A673 (cell line): ENCODE measurements around the gene HAPLN3.

Experiments used
- EZH2 ChIP-seq: fragments of 200-600 bp; sonication (generic); IDR thresholded peaks from 2 replicates; pipeline ENCODE4 v1.6.1; 2017; ENCODE audit warnings: borderline replicate concordance, low read depth, mild to moderate bottlenecking, mixed read lengths, antibody characterized with exemption, low read length; ENCODE audit not compliant: poor library complexity, severe bottlenecking
- TF ChIP-seq, protein P1 (sequence below): fragments of 300-800, 200-600 bp; sonication (generic); conservative IDR thresholded peaks from 2 replicates; pipeline ENCODE4 v1.5.1; 2017; ENCODE audit warnings: low read depth, mild to moderate bottlenecking, antibody characterized with exemption, low read length, moderate library complexity, mixed read lengths

DNA sequence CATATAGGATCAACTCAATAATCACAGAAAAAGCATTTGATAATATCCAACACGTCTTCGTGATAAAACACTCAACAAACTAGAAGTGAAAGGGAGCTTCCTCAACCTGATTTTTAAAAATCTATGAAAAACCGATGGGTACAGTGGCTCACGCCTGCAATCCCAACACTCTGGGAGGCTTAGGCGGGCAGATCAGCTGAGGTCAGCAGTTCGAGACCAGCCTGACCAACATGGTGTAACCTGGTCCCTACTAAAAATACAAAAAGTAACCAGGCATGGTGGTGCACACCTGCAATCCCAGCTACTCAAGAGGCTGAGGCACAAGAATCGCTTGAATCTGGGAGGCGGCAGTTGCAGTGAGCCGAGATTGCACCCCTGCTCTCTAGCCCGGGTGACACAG is 20.0 kb upstream of the HAPLN3 start:
- TF ChIP-seq, protein P1, sequence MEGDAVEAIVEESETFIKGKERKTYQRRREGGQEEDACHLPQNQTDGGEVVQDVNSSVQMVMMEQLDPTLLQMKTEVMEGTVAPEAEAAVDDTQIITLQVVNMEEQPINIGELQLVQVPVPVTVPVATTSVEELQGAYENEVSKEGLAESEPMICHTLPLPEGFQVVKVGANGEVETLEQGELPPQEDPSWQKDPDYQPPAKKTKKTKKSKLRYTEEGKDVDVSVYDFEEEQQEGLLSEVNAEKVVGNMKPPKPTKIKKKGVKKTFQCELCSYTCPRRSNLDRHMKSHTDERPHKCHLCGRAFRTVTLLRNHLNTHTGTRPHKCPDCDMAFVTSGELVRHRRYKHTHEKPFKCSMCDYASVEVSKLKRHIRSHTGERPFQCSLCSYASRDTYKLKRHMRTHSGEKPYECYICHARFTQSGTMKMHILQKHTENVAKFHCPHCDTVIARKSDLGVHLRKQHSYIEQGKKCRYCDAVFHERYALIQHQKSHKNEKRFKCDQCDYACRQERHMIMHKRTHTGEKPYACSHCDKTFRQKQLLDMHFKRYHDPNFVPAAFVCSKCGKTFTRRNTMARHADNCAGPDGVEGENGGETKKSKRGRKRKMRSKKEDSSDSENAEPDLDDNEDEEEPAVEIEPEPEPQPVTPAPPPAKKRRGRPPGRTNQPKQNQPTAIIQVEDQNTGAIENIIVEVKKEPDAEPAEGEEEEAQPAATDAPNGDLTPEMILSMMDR: no peak
- no peak for TF ChIP-seq EZH2
